ENCODE data around the gene HEY2. TPM values are rescaled to one million over a fixed set of nuclear protein-coding genes. Genes with fewer than 3 reads are reported as not detected.

The HEY2 gene
- total and polyA plus RNA-seq, 10 of the 15 experiments (the other 5 are each of a cell fraction or from before 2014, with no cell fraction given), result 0.01 to 0.32 (median 0.08) TPM; not detected in 4

DNA sequence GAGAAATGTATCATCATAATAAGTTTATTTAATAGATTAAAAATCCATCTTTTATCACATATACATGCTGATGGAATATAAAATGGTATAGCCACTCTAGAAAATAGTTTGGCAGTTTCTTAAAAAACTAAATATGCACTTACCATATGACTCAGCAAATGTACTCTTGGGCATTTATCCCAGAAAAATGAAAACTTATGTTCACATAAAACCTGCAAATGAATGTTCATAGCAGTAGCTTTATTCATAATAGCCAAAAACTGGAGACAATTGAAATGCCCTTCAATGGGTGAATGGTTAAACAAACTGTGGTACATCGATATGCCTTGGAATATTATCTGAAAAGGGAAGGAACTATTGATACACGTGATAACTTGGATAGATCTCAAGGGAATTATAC is 34.9 kb downstream of the HEY2 start (continued):
- TF ChIP-seq, protein P1, sequence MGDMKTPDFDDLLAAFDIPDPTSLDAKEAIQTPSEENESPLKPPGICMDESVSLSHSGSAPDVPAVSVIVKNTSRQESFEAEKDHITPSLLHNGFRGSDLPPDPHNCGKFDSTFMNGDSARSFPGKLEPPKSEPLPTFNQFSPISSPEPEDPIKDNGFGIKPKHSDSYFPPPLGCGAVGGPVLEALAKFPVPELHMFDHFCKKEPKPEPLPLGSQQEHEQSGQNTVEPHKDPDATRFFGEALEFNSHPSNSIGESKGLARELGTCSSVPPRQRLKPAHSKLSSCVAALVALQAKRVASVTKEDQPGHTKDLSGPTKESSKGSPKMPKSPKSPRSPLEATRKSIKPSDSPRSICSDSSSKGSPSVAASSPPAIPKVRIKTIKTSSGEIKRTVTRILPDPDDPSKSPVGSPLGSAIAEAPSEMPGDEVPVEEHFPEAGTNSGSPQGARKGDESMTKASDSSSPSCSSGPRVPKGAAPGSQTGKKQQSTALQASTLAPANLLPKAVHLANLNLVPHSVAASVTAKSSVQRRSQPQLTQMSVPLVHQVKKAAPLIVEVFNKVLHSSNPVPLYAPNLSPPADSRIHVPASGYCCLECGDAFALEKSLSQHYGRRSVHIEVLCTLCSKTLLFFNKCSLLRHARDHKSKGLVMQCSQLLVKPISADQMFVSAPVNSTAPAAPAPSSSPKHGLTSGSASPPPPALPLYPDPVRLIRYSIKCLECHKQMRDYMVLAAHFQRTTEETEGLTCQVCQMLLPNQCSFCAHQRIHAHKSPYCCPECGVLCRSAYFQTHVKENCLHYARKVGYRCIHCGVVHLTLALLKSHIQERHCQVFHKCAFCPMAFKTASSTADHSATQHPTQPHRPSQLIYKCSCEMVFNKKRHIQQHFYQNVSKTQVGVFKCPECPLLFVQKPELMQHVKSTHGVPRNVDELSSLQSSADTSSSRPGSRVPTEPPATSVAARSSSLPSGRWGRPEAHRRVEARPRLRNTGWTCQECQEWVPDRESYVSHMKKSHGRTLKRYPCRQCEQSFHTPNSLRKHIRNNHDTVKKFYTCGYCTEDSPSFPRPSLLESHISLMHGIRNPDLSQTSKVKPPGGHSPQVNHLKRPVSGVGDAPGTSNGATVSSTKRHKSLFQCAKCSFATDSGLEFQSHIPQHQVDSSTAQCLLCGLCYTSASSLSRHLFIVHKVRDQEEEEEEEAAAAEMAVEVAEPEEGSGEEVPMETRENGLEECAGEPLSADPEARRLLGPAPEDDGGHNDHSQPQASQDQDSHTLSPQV (IDR thresholded peaks at IDR 0.05), result no peak
- TF ChIP-seq POU2F2 (IDR thresholded peaks at IDR 0.05; ENCODE audit: borderline replicate concordance, low read depth, low read length) (no peak), WRNIP1 (IDR thresholded peaks at IDR 0.05; ENCODE audit: borderline replicate concordance, low read depth, low read length) (no peak)

DNA sequence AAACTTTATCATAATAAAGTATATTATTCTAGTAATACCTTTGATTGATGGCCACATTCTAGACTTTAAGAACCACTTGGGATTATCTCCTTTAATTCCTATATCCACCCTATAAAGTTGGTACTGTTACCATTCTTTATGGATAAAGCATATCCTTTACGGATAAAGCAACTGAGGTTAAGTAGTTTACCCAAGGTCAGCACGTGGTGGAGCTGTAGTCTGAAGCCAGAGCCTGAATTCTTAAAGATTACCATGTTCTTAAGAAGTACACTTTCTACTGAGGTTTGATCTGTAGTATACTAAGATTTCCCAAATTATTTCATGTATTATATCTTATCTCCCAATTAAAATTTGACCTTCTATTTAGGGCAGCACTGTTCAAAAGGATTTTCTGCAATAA is 38.4 kb downstream of the HEY2 start:
- BruUV-seq (replicated peaks), result no TSS peak
- no peaks in the 10 kb centered on the region for H3K36me3 ChIP-seq (ENCODE audit: control insufficient read depth in 2 of 2, insufficient read depth in 2 of 2, low read length in 1 of 2)
- no peak for FAIRE-seq
- H3K4me1 ChIP-seq (ENCODE audit: control insufficient read depth, insufficient read depth, low read length), result peaks cover 14% of the 10 kb centered on the region
- H2AFZ ChIP-seq (ENCODE audit: control insufficient read depth, low read depth, low read length), result no peak overlapping the region
- H4K20me1 ChIP-seq (ENCODE audit: control insufficient read depth, insufficient read depth), result no peaks in the 10 kb centered on the region
- no peak overlapping the region for H3K9ac ChIP-seq (ENCODE audit: control insufficient read depth, insufficient read depth, low read length)
- POLR2A ChIA-PET, result interaction anchor here (5.8 kb wide), 1 partner anchor 21 kb away, joined by 79 read pairs; no protein-coding TSS in a partner anchor
- no peaks in the 10 kb centered on the region for H3K27me3 ChIP-seq (replicated peaks in 1 of 2; ENCODE audit: control insufficient read depth in 2 of 2, insufficient read depth in 2 of 2, low read length in 1 of 2)
- no peak for DNase-seq (ENCODE audit: low read depth, low spot score)
- H3K79me2 ChIP-seq (ENCODE audit: control insufficient read depth, insufficient read depth, low read length), result peaks cover 26% of the 10 kb centered on the region
- no peak for ATAC-seq
- in situ Hi-C loops (cut with MboI) (loop anchor here (5.0 to 25.0 kb wide), 2 partner anchors 170 to 1500 kb away; partner anchors contain the start of gene HINT3), intact Hi-C loops (cut with micrococcal nuclease; ENCODE audit: unreplicated experiment) (no loop called here)
- no peak overlapping the region for H3K4me3 ChIP-seq
- CTCF ChIA-PET, result interaction anchor here (0.9 to 23.8 kb wide), 5 partner anchors 21 to 187 kb away, joined by 3 to 505 read pairs (median 57); partner anchors contain the start of gene HINT3
- TF ChIP-seq CTCF (IDR thresholded peaks at IDR 0.05 in 2 of 3, conservative IDR thresholded peaks at IDR 0.05 in 1 of 3; ENCODE audit: control insufficient read depth in 2 of 3, extremely low read depth in 1 of 3, insufficient read depth in 1 of 3, low read depth in 3 of 3, low read length in 3 of 3), result peak in 2 of 3 experiments; percentile 21 to 36; a peak in 3 of 6 replicates
- no peak for TF ChIP-seq SPI1 (IDR thresholded peaks at IDR 0.05; ENCODE audit: borderline replicate concordance, insufficient read depth, low read depth, low read length)
- TF ChIP-seq RAD21 (IDR thresholded peaks at IDR 0.05; ENCODE audit: insufficient read depth, low read depth, low read length), result peak; percentile 70
- peak; percentile 31; the same call in 1 of the 2 replicates for TF ChIP-seq SMC3 (IDR thresholded peaks at IDR 0.05; ENCODE audit: borderline replicate concordance, low read length)
- TF ChIP-seq, protein P2, sequence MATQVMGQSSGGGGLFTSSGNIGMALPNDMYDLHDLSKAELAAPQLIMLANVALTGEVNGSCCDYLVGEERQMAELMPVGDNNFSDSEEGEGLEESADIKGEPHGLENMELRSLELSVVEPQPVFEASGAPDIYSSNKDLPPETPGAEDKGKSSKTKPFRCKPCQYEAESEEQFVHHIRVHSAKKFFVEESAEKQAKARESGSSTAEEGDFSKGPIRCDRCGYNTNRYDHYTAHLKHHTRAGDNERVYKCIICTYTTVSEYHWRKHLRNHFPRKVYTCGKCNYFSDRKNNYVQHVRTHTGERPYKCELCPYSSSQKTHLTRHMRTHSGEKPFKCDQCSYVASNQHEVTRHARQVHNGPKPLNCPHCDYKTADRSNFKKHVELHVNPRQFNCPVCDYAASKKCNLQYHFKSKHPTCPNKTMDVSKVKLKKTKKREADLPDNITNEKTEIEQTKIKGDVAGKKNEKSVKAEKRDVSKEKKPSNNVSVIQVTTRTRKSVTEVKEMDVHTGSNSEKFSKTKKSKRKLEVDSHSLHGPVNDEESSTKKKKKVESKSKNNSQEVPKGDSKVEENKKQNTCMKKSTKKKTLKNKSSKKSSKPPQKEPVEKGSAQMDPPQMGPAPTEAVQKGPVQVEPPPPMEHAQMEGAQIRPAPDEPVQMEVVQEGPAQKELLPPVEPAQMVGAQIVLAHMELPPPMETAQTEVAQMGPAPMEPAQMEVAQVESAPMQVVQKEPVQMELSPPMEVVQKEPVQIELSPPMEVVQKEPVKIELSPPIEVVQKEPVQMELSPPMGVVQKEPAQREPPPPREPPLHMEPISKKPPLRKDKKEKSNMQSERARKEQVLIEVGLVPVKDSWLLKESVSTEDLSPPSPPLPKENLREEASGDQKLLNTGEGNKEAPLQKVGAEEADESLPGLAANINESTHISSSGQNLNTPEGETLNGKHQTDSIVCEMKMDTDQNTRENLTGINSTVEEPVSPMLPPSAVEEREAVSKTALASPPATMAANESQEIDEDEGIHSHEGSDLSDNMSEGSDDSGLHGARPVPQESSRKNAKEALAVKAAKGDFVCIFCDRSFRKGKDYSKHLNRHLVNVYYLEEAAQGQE (IDR thresholded peaks at IDR 0.05; ENCODE audit: low read depth, low read length), result no peak
- no peak for TF ChIP-seq FOXK2 (IDR thresholded peaks at IDR 0.05)
- no peak overlapping the region for H3K27ac ChIP-seq (ENCODE audit: control insufficient read depth, insufficient read depth)
- SMC1A ChIA-PET (ENCODE audit: uncharacterized antibody, unreplicated experiment), result interaction anchor here (0.9 to 12.8 kb wide), 9 partner anchors 8 to 186 kb away, joined by 3 to 161 read pairs (median 16); partner anchors contain the start of gene HINT3
- H3K4me2 ChIP-seq (ENCODE audit: control insufficient read depth, insufficient read depth), result no peak overlapping the region
- RAD21 ChIA-PET (ENCODE audit: unreplicated experiment), result interaction anchor here (0.6 to 4.5 kb wide), 3 partner anchors 169 to 839 kb away, joined by 3 to 91 read pairs (median 28); partner anchors contain the start of gene HINT3
- H3K9me3 ChIP-seq (replicated peaks; ENCODE audit: control insufficient read depth, insufficient read depth, low read length), result no peaks in the 10 kb centered on the region
- WGBS (ENCODE audit: insufficient coverage, insufficient replicate concordance, low lambda C conversion rate, missing lambda C conversion rate), result 45% methylated on average over 2 of the region's 2 CpGs
